ENCODE results near the gene ECEL1.
A peak's percentile ranks its signal among the peaks of the same experiment; 100 is the strongest.
"Not testable (repeated sequence)": the region's sequence is repeated elsewhere in the genome, so short reads cannot be mapped to it uniquely, and the experiment has no call there.

Gene ECEL1

DNA sequence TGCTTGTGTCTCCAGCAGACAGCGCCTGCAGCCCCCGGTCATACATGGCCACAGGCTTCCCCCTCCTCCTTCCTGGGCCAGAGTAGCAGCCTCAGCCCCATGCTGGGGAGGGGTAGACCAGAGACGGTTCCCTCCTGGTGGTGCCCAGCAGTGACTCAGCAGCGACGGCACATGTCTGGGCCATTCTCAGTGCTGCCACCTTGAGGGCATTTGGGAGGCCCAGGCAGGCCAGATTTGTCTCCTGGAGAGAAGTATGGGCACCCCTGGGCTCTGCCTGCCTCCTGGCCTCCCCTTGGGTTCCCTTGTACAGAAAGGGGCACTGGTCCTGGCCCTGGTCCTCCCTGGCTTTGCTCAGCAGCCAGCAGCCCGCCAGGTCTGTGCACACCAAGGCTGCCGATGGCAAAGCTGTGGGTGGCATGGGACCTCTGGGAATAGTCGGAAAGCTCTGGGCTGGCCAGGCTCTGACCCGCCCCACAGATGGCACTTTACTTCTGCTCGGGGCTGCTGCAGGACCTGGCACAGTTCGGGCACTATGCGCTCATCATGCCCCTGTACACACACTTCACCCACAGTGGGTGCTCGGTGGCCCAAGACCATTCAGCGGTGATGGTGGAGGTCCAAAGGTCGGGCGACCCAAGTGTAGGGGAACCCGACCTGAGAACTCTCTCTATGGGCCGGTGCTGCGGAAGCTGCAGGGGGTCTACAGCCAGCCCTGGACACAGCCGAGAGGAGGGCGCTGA is 43.1 kb downstream of the ECEL1 start:
- H3K4me3 ChIP-seq (replicated peaks in 1 of 2; ENCODE audit: low read depth in 2 of 2, low read length in 2 of 2): no peak overlapping the region
- TF ChIP-seq, protein P1, sequence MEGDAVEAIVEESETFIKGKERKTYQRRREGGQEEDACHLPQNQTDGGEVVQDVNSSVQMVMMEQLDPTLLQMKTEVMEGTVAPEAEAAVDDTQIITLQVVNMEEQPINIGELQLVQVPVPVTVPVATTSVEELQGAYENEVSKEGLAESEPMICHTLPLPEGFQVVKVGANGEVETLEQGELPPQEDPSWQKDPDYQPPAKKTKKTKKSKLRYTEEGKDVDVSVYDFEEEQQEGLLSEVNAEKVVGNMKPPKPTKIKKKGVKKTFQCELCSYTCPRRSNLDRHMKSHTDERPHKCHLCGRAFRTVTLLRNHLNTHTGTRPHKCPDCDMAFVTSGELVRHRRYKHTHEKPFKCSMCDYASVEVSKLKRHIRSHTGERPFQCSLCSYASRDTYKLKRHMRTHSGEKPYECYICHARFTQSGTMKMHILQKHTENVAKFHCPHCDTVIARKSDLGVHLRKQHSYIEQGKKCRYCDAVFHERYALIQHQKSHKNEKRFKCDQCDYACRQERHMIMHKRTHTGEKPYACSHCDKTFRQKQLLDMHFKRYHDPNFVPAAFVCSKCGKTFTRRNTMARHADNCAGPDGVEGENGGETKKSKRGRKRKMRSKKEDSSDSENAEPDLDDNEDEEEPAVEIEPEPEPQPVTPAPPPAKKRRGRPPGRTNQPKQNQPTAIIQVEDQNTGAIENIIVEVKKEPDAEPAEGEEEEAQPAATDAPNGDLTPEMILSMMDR (IDR thresholded peaks at IDR 0.05; ENCODE audit: low read depth, low read length): peak; percentile 93
- DNase-seq (ENCODE audit: low read depth in 2 of 2): peak; percentile 62 to 77

DNA sequence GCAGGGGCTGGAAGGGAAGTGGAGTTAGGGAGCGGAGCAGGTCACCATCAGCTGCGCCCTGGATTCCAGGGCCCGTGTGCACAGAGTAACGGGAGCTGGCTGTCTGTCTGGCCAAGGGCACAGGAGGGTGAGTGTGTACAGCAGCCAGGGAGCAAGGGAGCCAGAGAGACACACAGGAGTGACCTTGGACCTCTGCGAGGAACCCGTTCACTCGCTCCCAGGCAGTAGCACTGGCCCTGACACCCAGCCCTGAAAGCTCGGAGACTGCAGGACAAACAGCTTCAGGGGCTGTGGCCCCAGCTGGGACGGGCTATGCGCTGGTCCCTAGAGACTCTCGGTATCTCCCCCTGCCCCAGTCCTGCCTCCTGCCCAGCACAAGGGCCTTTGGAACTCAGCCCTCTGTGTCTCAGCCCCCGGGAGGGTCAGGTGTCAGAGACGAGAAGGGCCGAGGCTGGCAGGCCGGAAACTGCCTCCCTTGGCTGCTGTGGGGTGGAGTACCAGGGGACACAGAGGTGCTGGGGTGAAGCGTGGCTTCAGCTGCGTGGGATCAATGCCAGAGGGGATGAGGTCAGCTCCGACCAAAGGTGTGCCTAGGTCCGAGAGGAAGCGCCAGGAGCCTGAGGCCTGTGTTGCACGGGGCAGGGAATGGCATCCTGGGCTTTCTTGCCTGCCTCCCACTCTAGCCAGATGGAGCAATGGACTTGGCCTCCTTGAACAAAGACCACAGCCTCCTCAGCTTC is 43.8 kb downstream of the ECEL1 start:
- DNase-seq (ENCODE audit: low read depth in 2 of 2); H3K4me3 ChIP-seq (replicated peaks in 1 of 2; ENCODE audit: low read depth in 2 of 2, low read length in 2 of 2): not testable (repeated sequence)

DNA sequence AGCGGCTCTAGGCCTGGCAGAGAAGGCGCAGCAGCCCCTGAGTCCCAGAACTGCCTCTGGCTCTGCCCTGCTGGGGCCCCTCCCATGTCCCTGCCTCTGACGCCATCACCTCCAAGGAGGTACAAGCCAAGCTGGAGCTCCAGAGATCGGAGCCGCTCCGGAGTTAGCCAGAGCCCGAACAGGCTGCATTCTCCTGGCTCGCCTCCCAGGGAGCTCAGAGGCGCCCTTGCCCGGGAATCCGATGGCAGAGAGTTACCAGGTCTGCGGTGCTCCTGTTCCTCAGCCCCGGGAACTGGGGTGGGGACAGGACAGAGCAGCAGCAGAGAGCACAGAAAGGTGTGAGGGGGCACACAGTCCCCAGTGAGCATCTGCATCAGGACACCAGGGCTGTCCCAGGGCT is 44.6 kb downstream of the ECEL1 start:
- not testable (repeated sequence) for H3K4me3 ChIP-seq (replicated peaks in 1 of 2; ENCODE audit: low read depth in 2 of 2, low read length in 2 of 2); DNase-seq (ENCODE audit: low read depth in 2 of 2)

DNA sequence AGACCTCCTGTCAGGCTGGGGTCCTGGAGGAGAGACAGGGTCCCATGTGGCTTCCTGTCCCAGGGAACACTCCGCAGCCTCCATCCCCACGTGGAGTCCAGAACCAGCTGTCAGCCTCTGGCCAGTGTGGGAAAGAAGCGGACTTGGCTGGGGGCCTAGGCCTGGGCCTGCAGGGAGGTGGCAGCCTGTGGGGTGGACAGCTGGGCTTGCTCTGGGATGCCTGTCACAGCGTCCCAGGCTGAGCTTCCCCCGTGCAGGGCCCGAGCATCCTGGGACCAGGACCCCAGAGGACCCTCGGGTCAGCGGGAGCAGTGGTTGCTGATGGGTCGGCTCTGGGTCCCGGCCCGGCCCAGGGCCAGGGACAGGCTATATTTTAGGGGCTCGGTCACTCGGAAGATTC is 45.2 kb downstream of the ECEL1 start:
- not testable (repeated sequence) for DNase-seq (ENCODE audit: low read depth in 2 of 2)

DNA sequence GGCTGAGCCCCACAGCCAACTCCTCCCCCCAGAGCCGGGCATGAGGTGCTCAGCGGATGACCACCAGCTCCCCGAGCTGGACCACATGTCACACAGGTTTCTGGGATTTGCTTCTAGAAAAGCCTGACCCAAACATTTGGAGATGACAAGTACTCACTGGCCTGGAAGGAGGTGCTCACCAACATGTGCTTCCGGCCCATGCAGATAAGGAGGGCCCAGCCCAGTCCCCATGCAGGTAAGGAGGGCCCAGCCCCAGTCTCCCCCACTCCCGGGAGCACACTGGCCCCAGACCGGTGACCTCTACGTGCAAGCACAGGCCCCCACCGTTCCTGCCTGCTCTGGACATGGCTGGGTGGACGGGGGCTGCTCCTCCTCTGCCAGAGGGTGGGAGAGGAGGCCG is 45.7 kb downstream of the ECEL1 start:
- not testable (repeated sequence) for DNase-seq (ENCODE audit: low read depth in 2 of 2)

More for the DNA sequence above, 45.2 kb downstream of the ECEL1 start:
- H3K4me3 ChIP-seq (replicated peaks in 1 of 2; ENCODE audit: low read depth in 2 of 2, low read length in 2 of 2): not testable (repeated sequence)

DNA sequence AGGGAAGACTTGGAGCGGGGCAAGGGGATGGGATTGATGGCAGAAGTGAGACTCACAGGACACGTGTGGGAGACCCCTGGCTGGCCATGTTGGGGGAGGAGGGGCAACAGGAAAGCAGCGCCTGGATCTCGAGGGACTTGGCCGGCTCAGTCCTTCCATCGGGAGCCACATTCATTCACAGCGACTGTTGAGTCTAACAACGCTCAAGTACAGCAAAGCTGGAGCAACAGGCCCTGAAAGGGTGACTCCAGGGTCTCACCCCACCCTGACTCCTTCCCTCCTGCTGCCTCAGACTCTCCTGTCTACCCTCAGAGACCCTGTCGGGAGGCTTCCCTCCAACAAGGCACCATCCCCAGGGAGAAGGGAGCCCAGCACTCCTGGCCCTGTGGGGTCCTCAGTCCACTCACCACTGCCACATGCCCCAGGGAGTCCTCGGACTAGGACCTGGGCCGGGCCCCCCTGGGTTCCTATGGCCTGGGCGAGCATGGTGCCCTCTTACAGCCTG is 46.4 kb downstream of the ECEL1 start:
- TF ChIP-seq, protein P1 (IDR thresholded peaks at IDR 0.05; ENCODE audit: low read depth, low read length): no peak
- DNase-seq (ENCODE audit: low read depth in 2 of 2): no peak
- no peak overlapping the region for H3K4me3 ChIP-seq (replicated peaks in 1 of 2; ENCODE audit: low read depth in 2 of 2, low read length in 2 of 2)

More for the DNA sequence above, 45.7 kb downstream of the ECEL1 start:
- not testable (repeated sequence) for H3K4me3 ChIP-seq (replicated peaks in 1 of 2; ENCODE audit: low read depth in 2 of 2, low read length in 2 of 2)

DNA sequence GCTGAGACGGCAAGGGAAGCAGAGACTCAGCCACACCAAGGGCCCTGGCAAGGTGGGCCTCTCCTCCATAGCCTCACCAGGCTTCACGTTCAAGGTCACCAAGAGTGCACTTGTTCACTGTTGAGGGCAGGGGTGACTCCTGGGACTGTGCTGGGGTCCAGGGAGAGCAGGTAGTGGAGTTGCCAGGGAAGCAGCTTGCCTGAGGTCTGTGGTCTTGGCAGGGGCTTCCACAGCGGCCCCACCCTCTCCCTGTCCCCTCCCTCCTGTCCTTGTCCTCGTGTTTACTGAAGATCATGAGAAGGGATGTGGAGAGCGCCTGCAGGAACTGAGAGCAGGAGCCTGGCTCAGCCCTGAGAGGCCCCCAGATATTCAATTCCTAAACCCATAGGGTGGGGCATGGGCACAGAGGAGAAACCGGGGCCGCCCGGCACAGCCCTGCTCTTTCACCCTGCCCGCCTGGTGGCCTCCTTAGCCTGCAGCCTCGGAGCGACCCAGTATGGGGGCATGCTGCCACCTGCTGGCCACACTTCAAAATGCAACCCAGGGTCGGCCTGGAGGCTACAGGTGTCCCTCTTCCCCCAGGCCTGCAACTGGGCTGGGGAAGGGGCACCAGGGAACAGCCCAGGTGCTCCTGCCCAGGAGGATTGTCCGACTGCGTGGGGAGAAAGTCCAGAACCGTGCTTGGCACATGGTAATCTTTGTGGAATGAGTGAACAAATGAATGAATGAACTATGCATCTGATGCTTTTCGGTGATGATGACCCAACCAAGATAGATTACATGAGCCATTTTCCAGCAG is 47.2 kb downstream of the ECEL1 start:
- TF ChIP-seq, protein P1 (IDR thresholded peaks at IDR 0.05; ENCODE audit: low read depth, low read length): peak; percentile 92
- peak; percentile 71 to 73 for DNase-seq (ENCODE audit: low read depth in 2 of 2)
- H3K4me3 ChIP-seq (replicated peaks in 1 of 2; ENCODE audit: low read depth in 2 of 2, low read length in 2 of 2): not testable (repeated sequence)

DNA sequence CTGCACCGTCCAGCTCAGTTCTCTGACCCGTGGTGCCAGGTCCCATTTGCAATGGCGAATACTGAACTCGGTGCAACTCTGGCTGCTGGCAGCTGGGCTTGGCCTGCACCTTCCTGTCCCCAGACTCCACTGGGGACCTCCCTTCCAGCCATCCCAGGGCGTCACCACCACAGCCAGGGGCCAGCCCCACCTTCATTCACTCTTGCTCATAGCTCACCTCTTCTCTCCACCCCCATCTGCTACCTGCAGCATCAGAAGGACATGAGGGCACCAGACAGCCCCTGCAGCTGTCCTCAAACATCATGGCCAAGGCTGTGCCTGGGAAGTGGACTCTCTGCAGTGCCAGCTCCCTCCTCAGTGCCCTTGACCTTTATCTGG is 47.9 kb downstream of the ECEL1 start:
- no peak for DNase-seq (ENCODE audit: low read depth in 2 of 2)
- H3K4me3 ChIP-seq (replicated peaks in 1 of 2; ENCODE audit: low read depth in 2 of 2, low read length in 2 of 2): no peak overlapping the region
- TF ChIP-seq, protein P1 (IDR thresholded peaks at IDR 0.05; ENCODE audit: low read depth, low read length): no peak

All from cardiac fibroblast (primary cell).